Ectodermal cell (in vitro differentiated cells): Measurements from ENCODE around the gene NPS.

Experiments
- H3K27ac ChIP-seq: 2 replicates; pipeline ENCODE4 v1.7.0; 2013; ENCODE audit warnings: mild to moderate bottlenecking, low read depth, low read length; ENCODE audit not compliant: insufficient read depth, poor library complexity, severe bottlenecking
- H3K27me3 ChIP-seq: 2 replicates; pipeline ENCODE4 v1.7.0; 2013; ENCODE audit warnings: mild to moderate bottlenecking, low read length; ENCODE audit not compliant: insufficient read depth, control insufficient read depth, poor library complexity, severe bottlenecking
- H3K36me3 ChIP-seq: one replicate; pipeline ENCODE4 v1.7.0; 2013; ENCODE audit warnings: low read length; ENCODE audit not compliant: control insufficient read depth, insufficient read depth
- H3K4me1 ChIP-seq: one replicate; pipeline ENCODE4 v1.7.0; 2013; ENCODE audit warnings: low read length; ENCODE audit not compliant: control insufficient read depth, insufficient read depth
- H3K4me3 ChIP-seq: 2 replicates; pipeline ENCODE4 v1.7.0; 2013; ENCODE audit warnings: low read depth, low read length, control low read depth; ENCODE audit not compliant: insufficient read depth
- H3K9me3 ChIP-seq: 2 replicates; pipeline ENCODE4 v1.7.0; 2013; ENCODE audit warnings: mild to moderate bottlenecking, low read length, moderate library complexity; ENCODE audit not compliant: control insufficient read depth
- WGBS, 2 experiments: methylation state at CpG; one replicate each; pipeline ENCODE4 v1.1.7; 2013; ENCODE audit warnings: missing lambda C conversion rate in 2 of 2; 5-methylcytosine and 5-hydroxymethylcytosine counted together

The NPS gene

DNA sequence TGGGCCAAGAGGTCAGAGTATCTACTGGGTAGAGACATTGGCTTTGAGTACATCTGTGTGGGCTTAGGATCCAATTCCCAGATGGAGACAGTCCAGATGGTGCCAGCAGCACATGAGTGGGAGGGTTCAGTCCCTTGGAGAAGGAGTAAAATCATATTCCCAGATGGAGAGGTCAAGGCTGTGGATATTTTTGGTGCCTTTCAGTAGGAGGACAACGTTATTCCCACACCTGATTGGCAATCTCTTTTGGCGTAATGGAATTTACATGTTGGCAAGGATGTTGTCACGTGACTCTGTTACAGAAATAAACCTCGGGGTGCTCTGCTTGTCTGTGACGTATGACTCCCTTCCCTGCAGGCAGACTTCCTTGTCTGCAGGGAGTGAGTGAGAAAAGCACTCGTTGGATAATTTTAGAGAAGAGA is 27.6 kb downstream of the NPS start:
- Histone ChIP-seq H3K27ac (no peak overlapping the region), H3K27me3 (no peaks in the 10 kb centered on the region), H3K4me3 (no peak overlapping the region), H3K4me1 (no peaks in the 10 kb centered on the region), H3K36me3 (no peaks in the 10 kb centered on the region), H3K9me3 (no peaks in the 10 kb centered on the region)
- 70 to 80% methylated on average over 6 of the region's 6 CpGs for WGBS, 2 experiments

DNA sequence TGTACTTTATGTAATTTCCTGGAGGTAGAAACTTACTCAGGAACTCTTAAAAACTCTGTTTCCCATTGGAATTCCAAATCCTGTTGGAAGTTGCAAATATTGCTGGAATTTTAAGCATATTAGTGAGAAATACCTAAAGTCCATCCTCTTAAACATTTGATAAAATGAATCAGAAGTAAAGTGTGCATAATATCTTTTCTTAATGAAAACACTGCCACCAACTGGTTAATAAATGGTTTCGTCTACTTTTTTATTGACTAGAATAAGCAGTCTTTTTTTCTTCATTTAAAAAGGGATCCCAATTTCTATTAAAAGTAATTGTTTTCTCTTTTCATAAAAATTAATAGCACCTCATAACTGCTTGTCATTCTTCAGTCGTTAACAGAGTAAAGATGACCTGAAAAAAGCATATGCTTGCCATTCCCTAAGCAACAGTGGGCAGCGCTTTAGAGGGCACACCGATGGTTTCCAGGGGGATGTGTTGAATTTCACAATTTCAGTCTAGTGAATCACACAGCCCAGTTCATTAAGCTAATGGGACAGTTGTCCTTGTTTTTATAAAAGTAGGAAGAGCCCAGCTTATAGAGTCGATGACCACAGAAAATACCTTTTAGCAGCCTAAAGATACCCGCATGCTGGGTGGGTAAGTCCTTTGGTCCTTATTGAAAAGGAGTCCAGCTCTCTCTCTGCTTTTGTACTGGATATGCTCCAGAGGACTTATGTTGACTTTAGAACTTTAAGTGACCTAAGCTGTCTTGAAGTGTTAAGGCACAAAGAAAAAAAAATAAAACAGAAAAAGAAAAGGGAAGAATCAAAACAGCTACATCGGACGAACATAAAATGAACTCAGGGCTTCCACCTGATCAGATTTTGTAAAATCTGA is 28.5 kb downstream of the NPS start:
- no peaks in the 10 kb centered on the region for H3K9me3 ChIP-seq
- no peaks in the 10 kb centered on the region for H3K27me3 ChIP-seq
- H3K4me1 ChIP-seq: no peaks in the 10 kb centered on the region
- H3K27ac ChIP-seq: no peak overlapping the region
- H3K36me3 ChIP-seq: no peaks in the 10 kb centered on the region
- no peak overlapping the region for H3K4me3 ChIP-seq
- 84 to 85% methylated on average over 7 to 8 of the region's 8 CpGs for WGBS, 2 experiments

DNA sequence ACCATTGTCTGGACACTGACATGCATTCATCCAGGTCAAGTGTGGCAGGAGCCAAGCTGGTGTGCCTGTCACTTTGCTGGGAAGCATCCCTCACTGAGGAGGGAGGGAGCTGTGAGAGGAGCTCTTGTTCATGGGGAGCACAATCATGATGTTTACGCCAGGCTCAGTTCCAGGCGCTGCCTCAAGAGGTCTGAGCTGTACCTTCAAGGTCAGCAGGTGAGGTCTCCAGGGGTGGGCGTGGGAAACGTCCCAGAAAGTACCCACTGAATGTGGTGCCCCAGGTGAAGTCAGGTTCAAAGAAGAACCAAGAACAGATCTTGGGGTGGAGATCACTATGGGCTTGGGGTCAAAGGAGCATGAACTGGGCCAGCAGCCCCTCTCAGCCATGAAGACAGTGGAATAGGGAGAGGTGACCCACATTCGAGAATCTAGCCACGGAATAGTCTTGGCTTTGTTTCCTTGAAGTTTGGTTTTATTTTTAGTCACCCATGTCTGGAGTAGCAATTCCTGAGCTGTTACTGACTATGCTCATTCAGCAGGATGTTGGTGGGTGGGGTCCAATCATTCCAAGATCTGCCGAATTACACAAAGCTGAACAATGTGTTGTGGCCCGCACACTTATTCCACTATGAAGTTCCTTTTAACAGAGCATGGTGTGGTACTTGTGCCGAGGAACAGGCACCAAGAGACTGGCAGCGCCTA is 29.3 kb downstream of the NPS start:
- WGBS, 2 experiments: 81 to 83% methylated on average over 10 of the region's 10 CpGs
- no peaks in the 10 kb centered on the region for H3K27me3 ChIP-seq
- no peak overlapping the region for H3K4me3 ChIP-seq
- H3K36me3 ChIP-seq: no peaks in the 10 kb centered on the region
- no peaks in the 10 kb centered on the region for H3K4me1 ChIP-seq
- H3K27ac ChIP-seq: no peak overlapping the region
- no peaks in the 10 kb centered on the region for H3K9me3 ChIP-seq

DNA sequence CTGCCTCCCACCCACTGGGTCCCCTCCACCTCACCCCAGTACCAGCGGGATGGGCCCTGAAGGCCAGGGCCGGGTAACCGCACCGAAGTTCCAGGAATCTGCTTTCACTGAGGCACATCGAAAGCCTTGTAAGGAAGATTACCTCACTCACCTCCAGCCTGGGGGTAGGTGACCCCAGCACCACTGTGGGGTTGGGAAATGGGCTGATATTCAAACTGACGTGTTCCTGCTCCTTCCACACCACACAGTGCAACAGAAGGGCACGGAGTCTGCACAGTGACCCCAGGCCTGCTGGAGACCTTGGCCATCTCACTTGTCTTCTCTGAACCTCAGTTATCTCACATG is 29.8 kb downstream of the NPS start:
- WGBS, 2 experiments: 93 to 96% methylated on average over 7 of the region's 7 CpGs
- Histone ChIP-seq H3K27ac (no peak overlapping the region), H3K4me3 (no peak overlapping the region), H3K36me3 (no peaks in the 10 kb centered on the region), H3K4me1 (no peaks in the 10 kb centered on the region), H3K27me3 (no peaks in the 10 kb centered on the region), H3K9me3 (no peaks in the 10 kb centered on the region)

DNA sequence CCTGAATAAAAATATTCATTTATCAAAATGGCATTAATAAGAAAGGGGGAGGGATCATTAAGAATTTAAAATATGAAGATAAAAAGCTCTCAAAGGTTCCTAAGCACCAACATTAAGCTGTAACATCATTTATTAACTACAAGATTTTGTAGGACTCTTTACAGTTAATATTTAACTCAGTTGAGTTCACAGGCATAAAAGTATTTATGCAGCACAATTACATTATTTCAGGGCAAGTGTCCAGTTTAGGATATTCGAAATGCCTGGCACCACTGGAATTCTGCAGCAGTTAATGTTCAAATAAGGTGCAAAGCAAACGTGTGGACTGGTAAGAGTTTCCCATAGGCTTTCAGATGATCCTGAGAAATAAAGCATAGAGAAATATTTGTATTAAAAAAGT is 30.5 kb downstream of the NPS start:
- no peak overlapping the region for H3K27ac ChIP-seq

DNA sequence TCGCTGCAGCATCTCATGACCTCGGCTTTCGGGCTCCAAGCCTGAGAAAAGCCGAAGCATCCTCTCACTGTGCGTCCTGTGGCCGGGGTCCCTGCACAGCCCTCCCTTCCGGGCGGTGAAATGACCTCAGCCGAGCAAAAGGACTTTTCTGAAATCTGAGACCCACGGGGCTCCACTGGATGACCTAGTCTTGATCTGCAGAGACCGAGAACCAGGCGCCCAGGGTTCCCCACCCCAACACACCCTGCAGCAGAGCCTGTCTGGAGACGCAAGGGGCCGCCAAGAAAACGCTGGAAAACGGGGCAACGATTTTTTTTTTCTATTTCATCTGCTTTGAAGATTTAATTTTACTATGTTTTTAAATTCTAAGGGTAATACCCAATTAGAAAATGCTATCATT is 31.7 kb downstream of the NPS start:
- Histone ChIP-seq H3K9me3 (no peaks in the 10 kb centered on the region), H3K36me3 (no peaks in the 10 kb centered on the region), H3K4me3 (no peak overlapping the region), H3K27ac (no peak overlapping the region), H3K4me1 (no peaks in the 10 kb centered on the region), H3K27me3 (no peaks in the 10 kb centered on the region)
- 88 to 92% methylated on average over 13 to 15 of the region's 17 CpGs for WGBS, 2 experiments

More for the DNA sequence above, 30.5 kb downstream of the NPS start:
- WGBS, 2 experiments: 89 to 94% methylated on average over 2 of the region's 2 CpGs
- no peak overlapping the region for H3K4me3 ChIP-seq
- no peaks in the 10 kb centered on the region for H3K9me3 ChIP-seq
- H3K36me3 ChIP-seq: no peaks in the 10 kb centered on the region
- H3K4me1 ChIP-seq: no peaks in the 10 kb centered on the region
- no peaks in the 10 kb centered on the region for H3K27me3 ChIP-seq

DNA sequence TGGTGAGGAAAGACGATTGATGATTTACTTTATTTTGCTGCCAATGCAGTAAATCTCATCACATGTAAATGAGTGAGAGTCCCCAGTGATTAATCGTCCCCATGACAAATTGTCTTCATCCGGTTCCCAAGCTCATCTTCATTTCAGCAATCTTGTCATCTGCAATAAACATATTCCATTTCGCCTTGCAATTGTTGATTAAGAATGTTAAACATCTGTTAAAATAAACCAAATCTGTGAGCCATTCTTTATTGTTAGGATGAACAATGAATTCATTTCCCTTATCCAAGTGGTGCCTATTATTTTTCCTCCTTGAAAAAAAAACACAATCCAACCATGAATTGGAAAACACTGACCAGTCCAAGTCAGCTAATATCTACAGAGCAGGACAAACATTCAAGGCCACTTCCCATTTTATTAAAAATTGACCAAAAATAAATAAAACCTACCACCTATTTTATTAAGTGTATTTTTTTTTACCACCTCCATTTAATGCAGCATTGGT is 36.5 kb downstream of the NPS start:
- Histone ChIP-seq H3K9me3 (no peaks in the 10 kb centered on the region), H3K36me3 (no peaks in the 10 kb centered on the region), H3K4me1 (no peaks in the 10 kb centered on the region), H3K27ac (no peak overlapping the region), H3K27me3 (no peaks in the 10 kb centered on the region), H3K4me3 (no peak overlapping the region)
- WGBS, 2 experiments: 89 to 90% methylated on average over 3 to 4 of the region's 4 CpGs

DNA sequence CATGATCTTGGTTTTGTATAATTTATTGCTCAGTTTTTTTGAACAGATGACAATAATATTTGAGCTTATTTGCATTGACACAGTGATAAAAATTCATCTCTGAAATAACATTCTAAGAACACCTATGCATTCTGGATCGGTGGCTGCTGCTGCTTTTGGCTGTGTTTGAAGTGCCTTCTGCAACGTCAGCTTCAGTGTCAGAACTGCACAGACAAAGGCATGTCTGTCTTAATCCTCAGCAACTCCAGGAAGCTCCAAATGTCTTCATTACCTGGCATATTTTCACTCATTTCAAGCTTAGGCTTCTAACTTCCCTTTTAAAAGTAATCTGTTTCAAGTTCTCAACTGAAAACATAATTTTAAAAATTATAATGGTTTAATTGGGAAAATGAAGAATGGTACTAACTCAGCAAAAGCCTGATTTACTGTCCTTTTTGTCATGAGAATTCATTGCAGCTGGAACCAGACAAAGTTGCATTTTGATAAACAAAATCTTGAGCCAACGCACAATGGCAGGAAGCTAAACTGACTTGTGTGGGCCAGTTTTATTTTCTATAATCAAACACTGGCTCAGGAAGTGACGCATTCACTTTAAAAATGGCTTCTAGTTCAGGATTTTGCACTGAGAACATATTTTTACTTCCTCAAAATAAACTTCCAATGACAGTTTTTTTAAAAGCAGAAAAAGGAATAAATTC is 38.7 kb downstream of the NPS start:
- 86 to 90% methylated on average over 4 of the region's 4 CpGs for WGBS, 2 experiments

DNA sequence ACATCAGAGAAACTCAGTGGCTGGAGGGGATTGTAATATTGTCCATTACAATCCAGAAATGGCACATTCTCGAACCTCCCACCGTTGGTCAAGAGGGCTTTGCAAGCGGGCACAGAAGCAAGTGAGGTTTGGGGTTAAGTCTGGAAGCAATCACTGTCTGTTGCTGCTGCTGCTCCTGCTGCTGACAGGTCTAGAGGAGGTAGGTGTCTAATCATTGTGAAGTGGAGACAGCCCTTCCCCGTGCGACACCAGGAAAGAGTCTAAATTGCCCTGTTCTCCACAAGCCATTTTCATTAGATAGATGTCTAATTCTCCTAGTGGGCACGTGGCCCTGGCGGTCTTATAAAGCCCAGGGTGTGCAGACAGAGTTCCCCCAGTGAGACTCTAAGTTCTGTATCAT is 43.5 kb downstream of the NPS start:
- H3K27ac ChIP-seq: no peak overlapping the region
- H3K4me3 ChIP-seq: no peak overlapping the region
- H3K4me1 ChIP-seq: no peaks in the 10 kb centered on the region
- no peaks in the 10 kb centered on the region for H3K36me3 ChIP-seq
- no peaks in the 10 kb centered on the region for H3K9me3 ChIP-seq
- H3K27me3 ChIP-seq: no peaks in the 10 kb centered on the region
- WGBS, 2 experiments: 87 to 88% methylated on average over 7 of the region's 7 CpGs

More for the DNA sequence above, 38.7 kb downstream of the NPS start:
- Histone ChIP-seq H3K4me3 (no peak overlapping the region), H3K27me3 (no peaks in the 10 kb centered on the region), H3K36me3 (no peaks in the 10 kb centered on the region), H3K9me3 (no peaks in the 10 kb centered on the region), H3K4me1 (no peaks in the 10 kb centered on the region), H3K27ac (no peak overlapping the region)

DNA sequence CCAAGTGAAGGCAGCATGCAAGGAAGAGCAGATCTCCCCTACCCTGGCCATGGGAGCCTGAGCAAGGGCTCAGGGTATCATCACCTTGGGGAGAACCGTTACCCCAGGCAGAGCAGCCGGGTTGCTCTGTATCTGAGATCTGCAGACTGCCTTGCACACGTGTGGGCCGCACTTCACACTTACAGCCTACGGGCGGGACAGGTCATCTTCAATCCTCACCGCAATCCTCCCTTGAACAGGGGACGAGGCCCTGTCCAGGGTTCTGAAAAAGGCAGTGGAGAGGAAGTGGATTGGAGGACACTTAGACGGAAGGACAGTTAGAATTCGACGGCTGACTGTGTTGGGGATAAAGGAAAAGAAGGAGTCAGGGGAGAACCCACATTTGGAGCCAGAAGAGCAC is 51.4 kb downstream of the NPS start:
- WGBS, 2 experiments: 49 to 52% methylated on average over 11 of the region's 11 CpGs
- no peaks in the 10 kb centered on the region for H3K4me1 ChIP-seq
- H3K4me3 ChIP-seq: no peak overlapping the region
- H3K27me3 ChIP-seq: no peaks in the 10 kb centered on the region
- H3K36me3 ChIP-seq: no peaks in the 10 kb centered on the region
- H3K27ac ChIP-seq: no peak overlapping the region
- H3K9me3 ChIP-seq: no peaks in the 10 kb centered on the region
